GM21825 (cell line): ENCODE measurements around the gene MRPL2.
"Not testable (repeated sequence)": the region's sequence is repeated elsewhere in the genome, so short reads cannot be mapped to it uniquely, and the experiment has no call there.

Source experiments
- ATAC-seq: cut with Tn5 transposase; IDR thresholded peaks from one replicate; pipeline ENCODE4 v1.9.1; 2021; ENCODE audit warnings: mild to moderate bottlenecking, moderate library complexity; ENCODE audit not compliant: unreplicated experiment

The MRPL2 gene

GRCh38 chr6:43082806-43083655, 23.8 kb upstream of the MRPL2 start:
- ATAC-seq = no peak

- not testable (repeated sequence) for ATAC-seq
Observed at GRCh38 chr6:43081922-43082321, 22.7 kb upstream of the MRPL2 start.

GRCh38 chr6:43081043-43081442, 21.8 kb upstream of the MRPL2 start:
- ATAC-seq = no peak

GRCh38 chr6:43078691-43079090, 19.5 kb upstream of the MRPL2 start:
- ATAC-seq = no peak

GRCh38 chr6:43077981-43078511, 18.8 kb upstream of the MRPL2 start:
- ATAC-seq = no peak

- no peak for ATAC-seq
Observed at GRCh38 chr6:43077333-43077809, 18.1 kb upstream of the MRPL2 start.

GRCh38 chr6:43076464-43077332, 17.5 kb upstream of the MRPL2 start:
- ATAC-seq = no peak

GRCh38 chr6:43075670-43076463, 16.6 kb upstream of the MRPL2 start, which contains the start of gene PTK7:
Gene PTK7, plus strand, starts transcription at chr6:43076314. Its CDS starts 175 bp downstream, at chr6:43076489.
- ATAC-seq = no peak

GRCh38 chr6:43074847-43075669, 15.8 kb upstream of the MRPL2 start:
- ATAC-seq = no peak

GRCh38 chr6:43070028-43070632, 10.9 kb upstream of the MRPL2 start:
- ATAC-seq = no peak

- no peak for ATAC-seq
Observed at GRCh38 chr6:43062818-43063217, 3.6 kb upstream of the MRPL2 start.

GRCh38 chr6:43061861-43062260, 2.6 kb upstream of the MRPL2 start:
- ATAC-seq = no peak

GRCh38 chr6:43060755-43061633, 1.8 kb upstream of the MRPL2 start:
- no peak for ATAC-seq

GRCh38 chr6:43060034-43060754, 960 bp upstream of the MRPL2 start:
- ATAC-seq = no peak

- no peak for ATAC-seq
Observed at GRCh38 chr6:43058531-43058930, 703 bp downstream of the MRPL2 start.

GRCh38 chr6:43055966-43056365, 3.3 kb downstream of the MRPL2 start:
- ATAC-seq = no peak

GRCh38 chr6:43054206-43054943, 4.9 kb downstream of the MRPL2 start:
- ATAC-seq = no peak
